NCI-H82 treated with DMSO at 0.1 percent for 48 hours (cell line): ENCODE data around the gene NBPF14.
A peak's percentile ranks its signal among the peaks of the same experiment; 100 is the strongest.
"Not testable (repeated sequence)": the region's sequence is repeated elsewhere in the genome, so short reads cannot be mapped to it uniquely, and the experiment has no call there.

Source experiments
- DNase-seq: peaks from one replicate; lab custom pipeline; 2025; ENCODE audit not compliant: unreplicated experiment; lab: John Stamatoyannopoulos, UW

The NBPF14 gene, protein sequence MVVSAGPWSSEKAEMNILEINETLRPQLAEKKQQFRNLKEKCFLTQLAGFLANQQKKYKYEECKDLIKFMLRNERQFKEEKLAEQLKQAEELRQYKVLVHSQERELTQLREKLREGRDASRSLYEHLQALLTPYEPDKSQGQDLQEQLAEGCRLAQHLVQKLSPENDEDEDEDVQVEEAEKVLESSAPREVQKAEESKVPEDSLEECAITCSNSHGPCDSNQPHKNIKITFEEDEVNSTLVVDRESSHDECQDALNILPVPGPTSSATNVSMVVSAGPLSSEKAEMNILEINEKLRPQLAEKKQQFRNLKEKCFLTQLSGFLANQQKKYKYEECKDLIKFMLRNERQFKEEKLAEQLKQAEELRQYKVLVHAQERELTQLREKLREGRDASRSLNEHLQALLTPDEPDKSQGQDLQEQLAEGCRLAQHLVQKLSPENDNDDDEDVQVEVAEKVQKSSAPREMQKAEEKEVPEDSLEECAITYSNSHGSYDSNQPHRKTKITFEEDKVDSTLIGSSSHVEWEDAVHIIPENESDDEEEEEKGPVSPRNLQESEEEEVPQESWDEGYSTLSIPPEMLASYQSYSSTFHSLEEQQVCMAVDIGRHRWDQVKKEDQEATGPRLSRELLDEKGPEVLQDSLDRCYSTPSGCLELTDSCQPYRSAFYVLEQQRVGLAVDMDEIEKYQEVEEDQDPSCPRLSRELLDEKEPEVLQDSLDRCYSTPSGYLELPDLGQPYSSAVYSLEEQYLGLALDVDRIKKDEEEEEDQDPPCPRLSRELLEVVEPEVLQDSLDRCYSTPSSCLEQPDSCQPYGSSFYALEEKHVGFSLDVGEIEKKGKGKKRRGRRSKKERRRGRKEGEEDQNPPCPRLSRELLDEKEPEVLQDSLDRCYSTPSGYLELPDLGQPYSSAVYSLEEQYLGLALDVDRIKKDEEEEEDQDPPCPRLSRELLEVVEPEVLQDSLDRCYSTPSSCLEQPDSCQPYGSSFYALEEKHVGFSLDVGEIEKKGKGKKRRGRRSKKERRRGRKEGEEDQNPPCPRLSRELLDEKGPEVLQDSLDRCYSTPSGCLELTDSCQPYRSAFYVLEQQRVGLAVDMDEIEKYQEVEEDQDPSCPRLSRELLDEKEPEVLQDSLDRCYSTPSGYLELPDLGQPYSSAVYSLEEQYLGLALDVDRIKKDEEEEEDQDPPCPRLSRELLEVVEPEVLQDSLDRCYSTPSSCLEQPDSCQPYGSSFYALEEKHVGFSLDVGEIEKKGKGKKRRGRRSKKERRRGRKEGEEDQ (N-terminal part only)

GRCh38 chr1:148595911-148596310 lies at the start of gene NBPF14:
TSS of gene NBPF14 (minus strand) at chr1:148596011. CDS start at chr1:148595717, 294 bp downstream.
- not testable (repeated sequence) for DNase-seq

- DNase-seq: not testable (repeated sequence)
Observed at GRCh38 chr1:148625451-148625850, 29.6 kb upstream of the NBPF14 start.

- not testable (repeated sequence) for DNase-seq
Observed at GRCh38 chr1:148618216-148618615, 22.4 kb upstream of the NBPF14 start.

DNA sequence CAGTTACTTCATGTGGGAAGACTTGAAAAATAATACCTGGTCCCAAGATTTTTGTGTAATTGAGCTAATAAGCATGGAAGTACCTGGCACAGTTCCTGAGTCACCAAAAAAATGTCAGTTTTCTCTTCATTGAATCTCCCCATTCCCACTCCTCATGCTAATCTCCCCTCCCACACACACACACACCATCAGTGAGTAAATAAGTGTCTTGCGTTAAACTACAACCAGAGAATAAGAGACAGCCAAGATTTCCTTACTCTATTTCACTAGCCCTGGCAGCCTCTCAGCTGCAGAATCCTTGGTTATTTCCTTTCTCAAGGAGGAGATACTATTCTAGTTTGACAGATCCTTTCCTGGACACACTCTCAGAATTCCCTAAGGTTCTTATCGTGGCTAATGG lies 9.5 kb upstream of the NBPF14 start:
- not testable (repeated sequence) for DNase-seq

DNA sequence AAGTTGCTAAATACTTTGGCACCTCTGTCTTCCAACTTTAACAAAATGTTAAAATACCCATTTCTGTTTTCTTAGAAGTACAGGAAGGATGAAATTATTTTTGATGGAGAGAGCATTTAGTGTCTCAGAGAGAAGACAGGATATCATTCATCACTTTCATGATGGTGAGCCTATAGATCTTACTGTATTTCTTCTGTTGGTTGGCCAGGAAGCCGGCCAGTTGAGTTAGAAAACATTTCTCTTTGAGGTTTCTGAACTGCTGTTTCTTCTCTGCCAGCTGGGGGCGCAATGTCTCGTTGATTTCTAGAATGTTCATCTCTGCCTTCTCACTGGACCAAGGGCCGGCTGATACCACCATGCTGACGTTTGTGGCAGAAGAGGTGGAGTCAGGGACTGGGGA lies 451 bp downstream of the NBPF14 start:
- DNase-seq: not testable (repeated sequence)

- DNase-seq: not testable (repeated sequence)
Observed at GRCh38 chr1:148591098-148591497, 4.7 kb downstream of the NBPF14 start.

- DNase-seq: not testable (repeated sequence)
Observed at GRCh38 chr1:148532158-148532557, 63.7 kb downstream of the NBPF14 start.

- DNase-seq: not testable (repeated sequence)
Observed at GRCh38 chr1:148529101-148529567, 66.7 kb downstream of the NBPF14 start.

DNA sequence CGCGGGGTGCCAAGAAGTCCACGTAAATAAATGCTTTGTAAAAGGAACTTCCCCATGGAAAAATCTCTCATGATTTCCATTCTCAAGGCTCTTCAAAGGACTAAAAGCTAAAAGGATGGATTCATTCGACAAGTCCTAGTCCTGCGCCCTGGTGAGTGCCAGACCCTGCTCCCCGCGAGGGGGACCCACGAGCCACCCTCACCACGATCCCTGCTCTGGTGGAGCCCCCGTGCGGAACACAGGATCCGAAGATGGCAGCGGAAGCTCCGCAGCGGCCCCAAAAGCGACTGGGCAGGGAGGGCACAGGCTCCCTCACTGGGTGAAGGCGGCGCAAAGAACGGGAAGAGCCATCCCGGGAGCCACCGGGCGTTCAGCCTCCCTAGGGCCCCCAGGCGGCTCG lies 67.2 kb downstream of the NBPF14 start:
- not testable (repeated sequence) for DNase-seq

- not testable (repeated sequence) for DNase-seq
Observed at GRCh38 chr1:148526587-148526986, 69.2 kb downstream of the NBPF14 start.

DNA sequence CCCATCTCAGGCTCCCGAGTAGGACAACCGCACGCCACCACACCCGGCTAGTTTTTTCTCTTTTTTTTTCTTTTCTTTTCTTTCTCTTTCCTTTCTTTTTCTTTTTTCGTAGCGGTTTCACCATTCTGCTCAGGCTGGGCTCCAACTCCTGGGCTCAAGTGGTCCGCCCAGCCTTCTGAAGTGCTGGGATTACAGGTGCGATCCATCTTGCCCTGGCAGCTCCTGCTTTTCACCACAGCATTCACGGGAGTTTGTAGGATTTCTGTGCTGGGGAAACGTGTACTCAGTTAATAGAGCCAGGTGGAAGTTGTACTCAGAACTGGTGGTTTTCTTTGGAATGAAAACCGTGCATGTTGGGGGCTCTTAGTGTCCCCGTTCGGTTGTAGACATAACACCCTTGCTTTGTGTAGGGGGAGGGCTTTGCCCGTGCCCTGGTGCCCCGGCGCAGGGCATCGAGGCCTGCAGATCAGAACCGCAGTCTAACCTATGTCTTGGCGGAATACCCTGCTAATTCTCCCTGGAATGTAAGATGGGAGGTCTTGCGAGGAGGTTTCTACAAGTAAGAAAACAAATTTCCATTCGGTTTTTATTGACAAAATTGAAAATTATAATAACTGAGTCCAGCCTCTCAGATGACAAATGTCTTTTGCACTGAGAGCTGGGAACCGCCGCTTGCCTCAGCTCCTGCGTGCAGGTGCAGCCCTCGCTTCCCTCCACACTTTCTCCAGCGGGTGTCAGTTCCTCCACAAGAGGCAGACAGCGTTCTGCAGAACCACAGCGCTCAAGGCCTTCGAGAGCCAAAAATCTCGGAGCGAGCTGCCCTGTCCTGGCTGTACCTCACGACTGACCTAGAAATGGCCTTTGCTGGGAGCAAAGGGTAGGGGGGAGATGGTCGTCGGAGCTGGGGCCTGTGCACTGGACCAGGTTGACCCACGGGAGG lies 72.3 kb downstream of the NBPF14 start:
- DNase-seq: not testable (repeated sequence)

GRCh38 chr1:148522561-148523204 lies 73.1 kb downstream of the NBPF14 start:
- DNase-seq: peak; percentile 99

DNA sequence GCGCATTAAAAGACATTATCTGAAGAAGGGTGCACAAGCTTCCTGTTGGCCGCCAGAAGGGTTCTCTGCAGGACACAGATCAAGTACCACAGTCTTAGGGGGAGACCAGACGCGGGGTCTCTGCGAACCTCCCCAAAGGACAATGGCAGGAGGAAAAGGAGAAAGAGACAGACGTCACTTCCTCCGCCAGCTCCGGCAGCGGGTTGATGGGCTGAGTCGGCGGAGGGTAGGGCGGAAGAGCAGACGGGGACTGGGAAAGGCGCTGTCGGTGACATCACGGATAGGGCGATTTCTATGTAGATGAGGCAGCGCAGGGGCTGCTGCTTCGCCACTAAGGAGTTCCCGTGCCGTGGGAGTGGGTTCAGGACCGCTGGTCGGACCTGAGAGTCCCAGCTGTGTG lies 73.7 kb downstream of the NBPF14 start:
- DNase-seq: peak; percentile 77

- not testable (repeated sequence) for DNase-seq
Observed at GRCh38 chr1:148514310-148514709, 81.5 kb downstream of the NBPF14 start.

- not testable (repeated sequence) for DNase-seq
Observed at GRCh38 chr1:148512571-148513184, 83.1 kb downstream of the NBPF14 start.

- not testable (repeated sequence) for DNase-seq
Observed at GRCh38 chr1:148493933-148494332, 101.9 kb downstream of the NBPF14 start.

- DNase-seq: not testable (repeated sequence)
Observed at GRCh38 chr1:148483029-148483428, 112.8 kb downstream of the NBPF14 start, which contains the start of gene PPIAL4G. TSS of gene PPIAL4G (minus strand) at chr1:148483302. CDS start at chr1:148483252, 50 bp downstream.
